PC-3 (cell line): ENCODE results near the gene GPR32.

Source experiments
- EZH2 ChIP-seq: fragments of 300-600 bp; sonication (generic); IDR thresholded peaks from one replicate; pipeline ENCODE4 v1.6.1; 2017; ENCODE audit warnings: antibody characterized with exemption, mild to moderate bottlenecking, low read length; ENCODE audit not compliant: unreplicated experiment
- EZH2phosphoT487 ChIP-seq: fragments of 300-600 bp; sonication (generic); IDR thresholded peaks from 2 replicates; pipeline ENCODE4 v1.6.1; 2018; ENCODE audit warnings: mild to moderate bottlenecking, antibody characterized with exemption, low read length, borderline replicate concordance
- TF ChIP-seq, protein P1 (sequence below): fragments of 300-600 bp; sonication (generic); conservative IDR thresholded peaks from 2 replicates; pipeline ENCODE4 v1.5.1; 2017; ENCODE audit warnings: antibody characterized with exemption, low read depth, mild to moderate bottlenecking, low read length

DNA sequence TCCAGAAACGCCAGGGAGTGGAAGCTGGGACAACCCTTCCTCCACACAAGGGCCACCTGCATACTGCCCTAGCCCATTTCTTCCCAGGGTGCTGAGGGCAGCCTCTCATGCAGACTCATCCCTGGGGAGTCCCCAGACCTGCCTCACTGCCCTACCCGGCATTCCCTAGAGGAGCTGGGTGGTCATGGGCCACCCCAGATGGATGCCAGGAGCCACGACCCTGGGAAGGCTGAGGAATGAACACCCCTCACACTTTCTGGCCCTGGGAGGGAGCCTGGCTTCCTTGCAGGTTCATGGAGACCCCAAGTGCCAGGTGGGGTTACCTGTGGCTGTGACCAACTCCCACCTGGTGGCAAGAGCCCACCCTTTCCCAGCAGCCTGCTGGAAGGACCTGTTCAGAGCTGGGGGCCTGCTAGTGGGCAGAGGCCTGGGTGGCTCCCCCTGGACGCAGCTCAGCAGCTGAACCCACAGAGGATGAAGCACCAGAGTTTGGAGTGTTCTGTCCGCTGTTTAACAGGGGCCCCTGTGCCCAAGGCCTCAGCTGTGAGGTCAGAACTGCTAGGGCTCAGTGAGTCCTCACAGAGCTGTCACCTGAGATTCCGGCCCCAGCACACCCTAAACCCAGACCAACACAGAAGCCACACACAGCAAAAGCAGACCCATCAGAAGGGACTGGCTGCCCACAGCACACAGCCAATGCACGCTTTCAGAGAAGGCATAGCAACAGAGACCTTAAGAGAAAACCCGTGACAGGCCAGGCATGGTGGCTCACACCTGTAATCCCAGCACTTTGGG, 26.6 kb downstream of the GPR32 start:
- no peak for TF ChIP-seq EZH2
- TF ChIP-seq, protein P1, sequence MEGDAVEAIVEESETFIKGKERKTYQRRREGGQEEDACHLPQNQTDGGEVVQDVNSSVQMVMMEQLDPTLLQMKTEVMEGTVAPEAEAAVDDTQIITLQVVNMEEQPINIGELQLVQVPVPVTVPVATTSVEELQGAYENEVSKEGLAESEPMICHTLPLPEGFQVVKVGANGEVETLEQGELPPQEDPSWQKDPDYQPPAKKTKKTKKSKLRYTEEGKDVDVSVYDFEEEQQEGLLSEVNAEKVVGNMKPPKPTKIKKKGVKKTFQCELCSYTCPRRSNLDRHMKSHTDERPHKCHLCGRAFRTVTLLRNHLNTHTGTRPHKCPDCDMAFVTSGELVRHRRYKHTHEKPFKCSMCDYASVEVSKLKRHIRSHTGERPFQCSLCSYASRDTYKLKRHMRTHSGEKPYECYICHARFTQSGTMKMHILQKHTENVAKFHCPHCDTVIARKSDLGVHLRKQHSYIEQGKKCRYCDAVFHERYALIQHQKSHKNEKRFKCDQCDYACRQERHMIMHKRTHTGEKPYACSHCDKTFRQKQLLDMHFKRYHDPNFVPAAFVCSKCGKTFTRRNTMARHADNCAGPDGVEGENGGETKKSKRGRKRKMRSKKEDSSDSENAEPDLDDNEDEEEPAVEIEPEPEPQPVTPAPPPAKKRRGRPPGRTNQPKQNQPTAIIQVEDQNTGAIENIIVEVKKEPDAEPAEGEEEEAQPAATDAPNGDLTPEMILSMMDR = no peak
- no peak for TF ChIP-seq EZH2phosphoT487
